K562 (cell line): ENCODE measurements around the gene GAL3ST3. TPM values are rescaled to one million over a fixed set of nuclear protein-coding genes. Genes with fewer than 3 reads are reported as not detected.

Experiments used
- ARID4B ChIP-seq: sonication (generic); formaldehyde crosslinking; IDR thresholded peaks from 2 replicates; pipeline ENCODE4 v1.8.0; 2022; ENCODE audit warnings: mild to moderate bottlenecking, missing genetic modification reagents
- BCOR ChIP-seq: fragments of 450-650 bp; IDR thresholded peaks from 2 replicates; pipeline ENCODE4 v1.6.1; 2016
- HIVEP1 ChIP-seq: fragments of 250-450 bp; sonication (Bioruptor Pico); IDR thresholded peaks from 2 replicates; pipeline ENCODE4 v1.4.0; 2020; ENCODE audit warnings: mild to moderate bottlenecking
- HLTF ChIP-seq: fragments of 450-650 bp; IDR thresholded peaks from 2 replicates; pipeline ENCODE4 v1.6.1; 2016
- LARP7 ChIP-seq: fragments of 450-650 bp; IDR thresholded peaks from 2 replicates; pipeline ENCODE4 v1.6.1; 2016
- MAFF ChIP-seq: IDR thresholded peaks from 2 replicates; pipeline ENCODE4 v1.6.1; 2012; ENCODE audit warnings: low read length, improper control_type of control experiment
- MCM5 ChIP-seq: fragments of 450-650 bp; IDR thresholded peaks from 2 replicates; pipeline ENCODE4 v1.6.1; 2016; ENCODE audit warnings: low read depth
- MTA2 ChIP-seq: fragments of 450-650 bp; IDR thresholded peaks from 2 replicates; pipeline ENCODE4 v1.6.1; 2016; ENCODE audit warnings: low read depth
- NFE2 ChIP-seq: IDR thresholded peaks from 2 replicates; pipeline ENCODE4 v1.6.1; 2014; ENCODE audit warnings: antibody characterized with exemption, low read depth
- PHB2 ChIP-seq: fragments of 450-650 bp; IDR thresholded peaks from 2 replicates; pipeline ENCODE4 v1.6.1; 2017; ENCODE audit warnings: low read depth
- PHF8 ChIP-seq: fragments of 200-600 bp; sonication (generic); IDR thresholded peaks from 2 replicates; pipeline ENCODE4 v1.6.1; 2012; ENCODE audit warnings: mixed run types, mild to moderate bottlenecking, inconsistent platforms, low read length, moderate library complexity, borderline replicate concordance
- POLR2AphosphoS5 ChIP-seq: IDR thresholded peaks from 2 replicates; pipeline ENCODE4 v1.6.1; 2011; ENCODE audit warnings: mild to moderate bottlenecking, low read depth, low read length, moderate library complexity; ENCODE audit not compliant: control insufficient read depth, insufficient read depth
- POLR3G ChIP-seq: IDR thresholded peaks from 2 replicates; pipeline ENCODE4 v1.6.1; 2011; ENCODE audit not compliant: insufficient read length, insufficient replicate concordance; ENCODE audit errors: extremely low read depth
- RAD21 ChIP-seq, 2 experiments: fragments of 250-450 bp in 1 of 2; fragments of 450-650 bp in 1 of 2; sonication (Bioruptor Pico) in 1 of 2; formaldehyde crosslinking in 1 of 2; IDR thresholded peaks in 1 of 2; conservative IDR thresholded peaks in 1 of 2; 2 replicates each; pipeline versions ENCODE4 v1.4.0 to v1.8.0; 2020 to 2022; ENCODE audit warnings: mild to moderate bottlenecking in 2 of 2, moderate library complexity in 1 of 2
- RFX5 ChIP-seq: IDR thresholded peaks from 2 replicates; pipeline ENCODE4 v1.6.1; 2011; ENCODE audit warnings: low read depth, mild to moderate bottlenecking, improper control_type of control experiment, low read length
- THRB ChIP-seq: fragments of 450-650 bp; formaldehyde crosslinking; conservative IDR thresholded peaks from 2 replicates; pipeline ENCODE4 v1.4.0; 2022; ENCODE audit warnings: mild to moderate bottlenecking, missing genetic modification characterization
- ZFP36 ChIP-seq: fragments of 150-350 bp; IDR thresholded peaks from 2 replicates; pipeline ENCODE4 v1.6.1; 2018; ENCODE audit warnings: low read length, low read depth; ENCODE audit not compliant: partially characterized antibody
- ZFX ChIP-seq: sonication (generic); formaldehyde crosslinking; IDR thresholded peaks from 2 replicates; pipeline ENCODE4 v1.8.0; 2022; ENCODE audit warnings: mild to moderate bottlenecking, missing genetic modification reagents, moderate library complexity
- ZNF212 ChIP-seq: fragments of 450-650 bp; formaldehyde crosslinking; IDR thresholded peaks from 2 replicates; pipeline ENCODE4 v1.4.0; 2020; ENCODE audit warnings: mild to moderate bottlenecking
- ZNF586 ChIP-seq: fragments of 450-650 bp; formaldehyde crosslinking; conservative IDR thresholded peaks from 2 replicates; pipeline ENCODE4 v1.4.0; 2020; ENCODE audit warnings: mild to moderate bottlenecking, moderate library complexity
- polyA plus RNA-seq, 8 experiments: library from polyadenylated mRNA; depleted of rRNA in 4 of 8; stranded (reverse) in 5 of 8; unstranded in 3 of 8; fragments of >200 nt; fragmentation: Nextera tagmentation in 2 of 8; fragmentation: Illumina TruSeq in 1 of 8; extraction: Ambion mirVana in 2 of 8; extraction: Trizol in 1 of 8; gene quantifications; 2 replicates each; pipeline versions ENCODE4 v1.2.1 to v1.2.3, GENCODE V29; 2011 to 2014; ENCODE audit warnings: inconsistent platforms in 1 of 8, missing spikeins in 1 of 8
- total RNA-seq, 7 experiments: library from RNA; depleted of rRNA in 6 of 7; stranded (reverse); fragments of >200 nt in 6 of 7; fragmentation: Illumina TruSeq in 2 of 7; extraction: Trizol in 2 of 7; gene quantifications; 2 replicates each; pipeline versions ENCODE4 v1.2.1 to v1.2.3, GENCODE V29; 2011 to 2021; ENCODE audit warnings: low replicate concordance in 1 of 7
- TF ChIP-seq, protein P1 (sequence below): fragments of 450-650 bp; formaldehyde crosslinking; IDR thresholded peaks from 2 replicates; pipeline ENCODE4 v1.4.0; 2020; ENCODE audit warnings: mild to moderate bottlenecking, moderate library complexity

GAL3ST3 gene
- total and polyA plus RNA-seq, 9 of the 15 experiments (the other 6 are each of a cell fraction or from before 2014, with no cell fraction given), result not detected

DNA sequence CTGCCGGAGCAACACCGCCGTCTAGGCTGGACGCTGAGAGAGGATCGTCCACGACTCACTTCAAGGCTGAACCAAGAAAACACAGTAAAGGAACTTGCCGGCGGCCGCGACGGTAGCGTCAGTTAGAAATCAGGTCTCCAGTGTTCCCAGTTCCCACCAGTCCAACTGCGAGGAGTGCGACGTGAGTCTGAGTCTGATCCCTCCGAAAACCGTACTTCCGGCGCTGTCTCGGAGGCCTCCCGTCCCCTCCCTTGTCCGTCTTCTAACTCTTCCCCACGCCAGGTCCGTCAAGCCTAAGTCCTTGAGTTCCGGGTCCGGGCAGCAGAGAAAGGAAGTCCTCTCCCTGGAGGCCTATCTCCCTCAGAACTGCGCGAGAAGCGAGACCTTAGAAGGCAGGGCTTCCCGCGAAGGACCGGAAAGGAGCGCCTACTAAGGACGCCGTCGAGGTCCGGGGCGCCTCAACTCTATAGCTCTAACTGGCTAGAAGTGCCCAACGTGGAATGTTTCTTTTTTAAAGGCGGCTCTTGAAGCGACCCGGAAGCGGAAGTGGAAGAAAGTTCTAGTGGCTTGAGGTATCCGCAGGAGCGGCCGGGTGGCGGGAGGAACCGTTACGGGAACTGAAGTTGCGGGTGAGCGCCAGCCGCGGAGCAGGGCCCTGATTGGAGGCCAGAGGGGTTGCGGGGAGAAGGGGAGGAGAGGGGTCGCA lies 46.9 kb downstream of the GAL3ST3 start, which contains the start of the genes BANF1 and EIF1AD (continued):
- no peak for TF ChIP-seq ZNF212 (CRISPR knock-in tag)
- TF ChIP-seq NFE2, result no peak
- 0 out of 2 replicates have a peak, but pooled peaks have one; percentile 62 for TF ChIP-seq BCOR
- TF ChIP-seq MAFF, result no peak
- TF ChIP-seq ZNF586 (CRISPR knock-in tag), result no peak
- no peak for TF ChIP-seq HIVEP1
- peak; percentile 68 for TF ChIP-seq POLR2AphosphoS5
- 0 out of 2 replicates have a peak, but pooled peaks have one; percentile 69 for TF ChIP-seq LARP7
- peak; percentile 2 to 10; a peak in 1 of 4 replicates for TF ChIP-seq RAD21 (CRISPR knock-in tag; conservative IDR thresholded peaks at IDR 0.05 in 1 of 2, IDR thresholded peaks at IDR 0.05 in 1 of 2)
- TF ChIP-seq THRB (CRISPR knock-in tag), result no peak; the same call in 1 of the 2 replicates
- peak; percentile 73 for TF ChIP-seq MTA2
- TF ChIP-seq ZFP36, result peak; percentile 22
- TF ChIP-seq ZFX (CRISPR knock-in tag), result peak; percentile 97
- TF ChIP-seq HLTF, result peak; percentile 52; the same call in 1 of the 2 replicates
- no peak for TF ChIP-seq RFX5
- TF ChIP-seq, protein P1, sequence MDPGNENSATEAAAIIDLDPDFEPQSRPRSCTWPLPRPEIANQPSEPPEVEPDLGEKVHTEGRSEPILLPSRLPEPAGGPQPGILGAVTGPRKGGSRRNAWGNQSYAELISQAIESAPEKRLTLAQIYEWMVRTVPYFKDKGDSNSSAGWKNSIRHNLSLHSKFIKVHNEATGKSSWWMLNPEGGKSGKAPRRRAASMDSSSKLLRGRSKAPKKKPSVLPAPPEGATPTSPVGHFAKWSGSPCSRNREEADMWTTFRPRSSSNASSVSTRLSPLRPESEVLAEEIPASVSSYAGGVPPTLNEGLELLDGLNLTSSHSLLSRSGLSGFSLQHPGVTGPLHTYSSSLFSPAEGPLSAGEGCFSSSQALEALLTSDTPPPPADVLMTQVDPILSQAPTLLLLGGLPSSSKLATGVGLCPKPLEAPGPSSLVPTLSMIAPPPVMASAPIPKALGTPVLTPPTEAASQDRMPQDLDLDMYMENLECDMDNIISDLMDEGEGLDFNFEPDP (CRISPR knock-in tag), result no peak
- TF ChIP-seq PHF8, result peak; percentile 92
- no peak for TF ChIP-seq POLR3G
- TF ChIP-seq MCM5, result no peak
- peak; percentile 91 for TF ChIP-seq ARID4B (CRISPR knock-in tag)
- no peak; the same call in 1 of the 2 replicates for TF ChIP-seq PHB2
